Esophagus squamous epithelium (tissue), 5 donors: ENCODE data around the gene ARMC5. TPM values are rescaled to one million over a fixed set of nuclear protein-coding genes. Genes with fewer than 3 reads are reported as not detected.
"Not testable (repeated sequence)": the region's sequence is repeated elsewhere in the genome, so short reads cannot be mapped to it uniquely, and the experiment has no call there.

Source experiments
- DNase-seq: peaks from one replicate; lab custom pipeline; 2025; lab: John Stamatoyannopoulos, UW
- H3K27ac ChIP-seq, 4 donors: fragments of 200-600 bp; sonication (generic); one replicate each; pipeline ENCODE4 v1.5.1; 2016 to 2019; ENCODE audit warnings: mild to moderate bottlenecking in 1 of 4
- H3K27me3 ChIP-seq, 4 donors: fragments of 200-600 bp; sonication (generic); 1 replicate in 3 of 4; 2 replicates in 1 of 4; pipeline versions ENCODE4 v1.5.1 to v1.6.0; 2017 to 2021; ENCODE audit warnings: antibody characterized with exemption in 1 of 4
- H3K36me3 ChIP-seq, 3 donors: fragments of 200-600 bp; sonication (generic); one replicate each; pipeline ENCODE4 v1.5.1; 2016 to 2019
- H3K4me1 ChIP-seq, 3 donors: fragments of 200-600 bp; sonication (generic); one replicate each; pipeline ENCODE4 v1.5.1; 2017 to 2019
- H3K4me3 ChIP-seq, 4 donors: fragments of 200-600 bp; sonication (generic); 1 replicate in 3 of 4; 2 replicates in 1 of 4; pipeline ENCODE4 v1.5.1; 2016 to 2019; ENCODE audit warnings: mild to moderate bottlenecking in 2 of 4, moderate library complexity in 1 of 4
- H3K9me3 ChIP-seq, 3 donors: fragments of 200-600 bp; sonication (generic); one replicate each; pipeline ENCODE4 v1.5.1; 2016 to 2019
- POLR2A ChIP-seq, 4 donors: fragments of 450-650 bp; IDR thresholded peaks; one replicate each; pipeline ENCODE4 v1.6.1; 2017; ENCODE audit warnings: antibody characterized with exemption in 4 of 4, mild to moderate bottlenecking in 4 of 4, moderate library complexity in 3 of 4
- WGBS, 2 donors: methylation state at CpG; one replicate each; pipeline ENCODE4 v1.1.5; 2018; 5-methylcytosine and 5-hydroxymethylcytosine counted together
- intact Hi-C: fragments of 100-400 bp; cut with DNase I; formaldehyde crosslinking; loops from one replicate; pipeline ENCODE4 v1.15.0; 2022
- total RNA-seq, 4 donors: library from RNA; depleted of rRNA; stranded (reverse); fragments of >200 nt; gene quantifications; one replicate each; pipeline ENCODE4 v1.1.0, GENCODE V29; 2016
- TF ChIP-seq, protein P1 (sequence below), 6 experiments: fragments of 450-650 bp in 4 of 6; fragments of 200-600 bp in 2 of 6; sonication (generic) in 2 of 6; IDR thresholded peaks; one replicate each; pipeline ENCODE4 v1.5.1; 2016 to 2019; ENCODE audit warnings: antibody characterized with exemption in 6 of 6, mild to moderate bottlenecking in 4 of 6, moderate library complexity in 4 of 6
- donor health status: DM: yes; HTN: yes; CAD: no.

ARMC5 gene
- total RNA-seq, 4 donors from 2014 or later: 5.9 to 14.8 (median 9.7) TPM

DNA sequence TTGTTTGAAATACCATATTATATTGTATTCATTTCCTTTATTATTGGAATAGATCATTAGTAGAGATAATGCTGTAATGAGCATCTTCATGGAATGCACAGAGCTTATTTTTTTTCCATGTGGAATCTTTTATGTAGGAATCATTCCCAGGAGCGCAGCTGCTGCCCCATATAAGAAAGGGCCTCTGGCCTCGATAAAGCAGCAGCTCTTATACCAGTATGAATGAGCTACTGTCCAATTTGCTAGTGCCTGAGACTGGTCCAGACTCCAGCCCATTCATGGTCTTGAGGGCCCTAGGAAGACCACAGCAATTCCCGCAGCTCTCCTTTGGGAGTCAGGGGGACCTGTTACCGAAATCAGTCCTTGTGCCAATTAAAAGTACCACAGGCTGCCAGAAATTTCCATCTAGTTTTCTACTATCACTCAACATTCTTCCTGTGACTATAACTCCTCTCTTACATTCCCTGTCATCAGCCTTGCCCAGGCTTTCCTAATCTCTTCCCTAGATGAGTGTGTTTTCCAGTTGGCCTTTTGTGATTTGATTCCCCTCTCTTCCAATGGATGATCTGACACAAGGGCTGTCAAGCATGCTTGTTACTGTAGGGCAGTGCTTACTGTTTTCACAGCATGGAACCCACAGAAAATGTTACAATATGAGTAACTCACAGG lies 18.7 kb upstream of the ARMC5 start:
- 66 to 74% methylated on average over 4 of the region's 4 CpGs for WGBS, 2 donors
- Histone ChIP-seq H3K27ac (no peak overlapping the region), H3K36me3 (no peaks in the 10 kb centered on the region), H3K4me3 (no peak overlapping the region), H3K4me1 (peaks cover 0 to 23% (median 7%) of the 10 kb centered on the region in 3 donors), H3K27me3 (peaks cover 0 to 13% (median 0%) of the 10 kb centered on the region in 4 donors), H3K9me3 (no peaks in the 10 kb centered on the region)
- intact Hi-C loops: loop anchor here (5.0 kb wide), 1 partner anchor 453 kb away; the partner anchor contains the start of gene HSD3B7
- TF ChIP-seq POLR2A (IDR thresholded peaks at IDR 0.05): no peak
- TF ChIP-seq, protein P1, sequence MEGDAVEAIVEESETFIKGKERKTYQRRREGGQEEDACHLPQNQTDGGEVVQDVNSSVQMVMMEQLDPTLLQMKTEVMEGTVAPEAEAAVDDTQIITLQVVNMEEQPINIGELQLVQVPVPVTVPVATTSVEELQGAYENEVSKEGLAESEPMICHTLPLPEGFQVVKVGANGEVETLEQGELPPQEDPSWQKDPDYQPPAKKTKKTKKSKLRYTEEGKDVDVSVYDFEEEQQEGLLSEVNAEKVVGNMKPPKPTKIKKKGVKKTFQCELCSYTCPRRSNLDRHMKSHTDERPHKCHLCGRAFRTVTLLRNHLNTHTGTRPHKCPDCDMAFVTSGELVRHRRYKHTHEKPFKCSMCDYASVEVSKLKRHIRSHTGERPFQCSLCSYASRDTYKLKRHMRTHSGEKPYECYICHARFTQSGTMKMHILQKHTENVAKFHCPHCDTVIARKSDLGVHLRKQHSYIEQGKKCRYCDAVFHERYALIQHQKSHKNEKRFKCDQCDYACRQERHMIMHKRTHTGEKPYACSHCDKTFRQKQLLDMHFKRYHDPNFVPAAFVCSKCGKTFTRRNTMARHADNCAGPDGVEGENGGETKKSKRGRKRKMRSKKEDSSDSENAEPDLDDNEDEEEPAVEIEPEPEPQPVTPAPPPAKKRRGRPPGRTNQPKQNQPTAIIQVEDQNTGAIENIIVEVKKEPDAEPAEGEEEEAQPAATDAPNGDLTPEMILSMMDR (IDR thresholded peaks at IDR 0.05): no peak
- no peak for DNase-seq

DNA sequence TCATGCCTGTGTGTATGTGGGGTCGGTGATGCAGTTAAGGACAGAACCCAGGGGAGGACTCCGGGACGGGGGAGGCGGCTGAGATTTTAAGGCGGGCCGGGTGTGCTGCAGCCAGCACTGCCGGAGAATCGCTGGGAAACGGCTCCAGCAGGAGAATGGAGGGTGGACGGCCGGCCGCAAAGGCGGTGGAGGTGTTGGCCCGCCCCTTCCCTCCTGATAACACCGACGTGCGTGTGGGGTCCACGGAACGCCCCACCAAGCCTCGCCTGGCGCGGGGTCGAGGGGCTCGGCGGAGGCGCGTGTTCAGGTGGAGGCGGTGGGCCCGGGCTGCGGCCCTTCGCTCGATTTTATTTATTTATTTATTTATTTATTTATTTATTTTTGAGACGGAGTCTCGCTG lies 17.3 kb upstream of the ARMC5 start:
- peak overlapping the region in 3 of 4 donors; percentile 67 to 70 (median 70) for H3K4me3 ChIP-seq
- no peak for DNase-seq
- peaks cover 0 to 19% (median 5%) of the 10 kb centered on the region in 3 donors for H3K4me1 ChIP-seq
- H3K9me3 ChIP-seq: no peaks in the 10 kb centered on the region
- no peaks in the 10 kb centered on the region for H3K27me3 ChIP-seq
- no peaks in the 10 kb centered on the region for H3K36me3 ChIP-seq
- WGBS, 2 donors: 84% methylated on average over 33 to 34 of the region's 34 CpGs
- peak overlapping the region in 2 of 4 donors; percentile 90 to 92 for H3K27ac ChIP-seq
- TF ChIP-seq POLR2A (IDR thresholded peaks at IDR 0.05): no peak
- TF ChIP-seq, protein P1 (IDR thresholded peaks at IDR 0.05): no peak
- intact Hi-C loops: loop anchor here (5.0 kb wide), 1 partner anchor 455 kb away; the partner anchor contains the start of gene HSD3B7

DNA sequence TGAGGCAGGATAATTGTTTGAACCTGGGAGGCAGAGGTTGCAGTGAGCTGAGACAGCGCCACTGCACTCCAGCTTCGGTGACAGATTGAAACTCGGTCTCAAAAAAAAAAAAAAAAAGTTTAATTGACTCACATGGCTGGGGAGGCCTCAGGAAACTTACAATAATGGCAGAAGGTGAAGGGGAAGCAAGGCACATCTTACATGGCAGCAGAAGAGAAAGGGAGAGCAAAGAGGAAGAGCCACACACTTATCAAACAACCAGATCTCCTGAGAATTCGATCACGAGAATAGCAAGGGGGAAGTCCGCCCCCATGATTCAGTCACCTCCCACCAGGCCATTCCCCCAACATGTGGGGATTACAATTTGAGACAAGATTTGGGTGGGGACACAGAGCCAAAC lies 13.4 kb upstream of the ARMC5 start:
- intact Hi-C loops, H3K27me3 ChIP-seq, H3K27ac ChIP-seq, H3K9me3 ChIP-seq, H3K4me3 ChIP-seq, H3K36me3 ChIP-seq, DNase-seq: not testable (repeated sequence)
- 69 to 83% methylated on average over 6 of the region's 6 CpGs for WGBS, 2 donors
- peaks cover 0 to 19% (median 5%) of the 10 kb centered on the region in 3 donors for H3K4me1 ChIP-seq

DNA sequence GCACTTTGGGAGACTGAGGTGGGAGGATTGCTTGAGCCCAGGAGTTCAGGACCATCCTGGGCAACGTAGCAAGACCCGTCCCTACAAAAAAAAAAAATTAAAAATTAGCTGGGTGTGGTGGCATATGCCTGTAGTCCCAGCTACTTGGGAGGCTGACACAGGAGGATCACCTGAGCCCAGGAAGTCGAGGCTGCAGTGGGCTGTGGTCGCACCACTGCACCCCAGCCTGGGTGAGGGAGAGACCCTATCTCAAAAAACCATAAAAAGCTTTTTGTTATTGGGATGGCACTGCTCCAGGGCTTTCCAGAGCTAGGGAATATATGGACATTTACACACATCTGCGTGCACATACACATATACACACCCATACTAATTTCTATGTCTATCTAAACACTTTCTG lies 8.1 kb upstream of the ARMC5 start:
- WGBS, 2 donors: 59 to 75% methylated on average over 5 of the region's 5 CpGs
- Histone ChIP-seq H3K27ac (peak overlapping the region in 3 of 4 donors; percentile 84 to 92 (median 92)), H3K4me3 (no peak overlapping the region), H3K4me1 (peaks cover 24 to 53% (median 41%) of the 10 kb centered on the region in 3 donors), H3K9me3 (no peaks in the 10 kb centered on the region), H3K27me3 (no peaks in the 10 kb centered on the region), H3K36me3 (peaks cover 0 to 4% (median 0%) of the 10 kb centered on the region in 3 donors)
- intact Hi-C loops: no loop called here
- TF ChIP-seq, protein P1 (IDR thresholded peaks at IDR 0.05): no peak
- no peak for TF ChIP-seq POLR2A (IDR thresholded peaks at IDR 0.05)
- no peak for DNase-seq

DNA sequence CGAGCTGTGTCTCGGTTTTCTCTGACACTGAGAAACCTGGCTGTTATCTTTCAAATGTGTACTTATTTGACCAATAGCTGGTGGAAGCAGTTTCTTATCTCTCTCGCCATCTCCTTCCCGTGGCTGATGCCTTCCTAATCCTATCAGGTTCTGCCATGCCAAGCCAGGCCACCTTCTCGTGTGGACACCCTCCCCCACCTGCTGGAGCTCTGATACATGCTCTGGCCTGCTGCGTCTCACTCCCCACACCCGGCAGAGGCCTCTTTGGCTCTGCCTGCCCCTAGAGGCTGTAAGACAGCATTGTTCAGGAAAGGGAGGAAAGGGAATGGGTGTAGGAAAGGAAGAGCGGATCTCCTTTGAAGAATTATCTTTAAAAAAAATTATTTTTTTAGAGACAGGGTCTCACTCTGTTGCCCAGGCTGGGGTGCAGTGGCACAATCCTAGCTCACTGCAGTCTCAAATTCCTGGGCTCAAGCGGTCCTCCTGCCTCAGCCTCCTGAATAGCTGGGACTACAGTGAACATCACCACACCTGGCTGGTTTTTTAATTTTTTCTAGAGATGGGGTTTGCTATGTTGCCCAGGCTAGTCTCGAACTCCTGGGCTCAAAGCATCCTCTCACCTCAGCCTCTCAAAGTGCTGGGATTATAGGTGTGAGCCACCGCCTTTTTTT lies 7.5 kb upstream of the ARMC5 start:
- peak overlapping the region in 3 of 4 donors; percentile 84 to 92 (median 92) for H3K27ac ChIP-seq
- intact Hi-C loops: no loop called here
- TF ChIP-seq POLR2A (IDR thresholded peaks at IDR 0.05): no peak
- TF ChIP-seq, protein P1 (IDR thresholded peaks at IDR 0.05): peak in 5 of 6 experiments; percentile 48 to 74 (median 57)
- no peak overlapping the region for H3K4me3 ChIP-seq
- no peaks in the 10 kb centered on the region for H3K27me3 ChIP-seq
- H3K9me3 ChIP-seq: no peaks in the 10 kb centered on the region
- H3K36me3 ChIP-seq: peaks cover 0 to 4% (median 0%) of the 10 kb centered on the region in 3 donors
- no peak for DNase-seq
- peaks cover 28 to 59% (median 47%) of the 10 kb centered on the region in 3 donors for H3K4me1 ChIP-seq
- 36 to 41% methylated on average over 8 to 11 of the region's 11 CpGs for WGBS, 2 donors
